BLaER1 treated with 17β-estradiol and CSF1 and Interleukin-3, amounts not matched to agents 10 nM and 100 nM (cell line): ENCODE data around the gene MTRF1L.

Experiments
- H3K27ac ChIP-seq, 11 experiments: shearing (Covaris generic); formaldehyde crosslinking; 2 replicates each; pipeline ENCODE4 v1.8.1; 2022
- H3K27me3 ChIP-seq, 11 experiments: shearing (Covaris generic); formaldehyde crosslinking; 2 replicates each; pipeline ENCODE4 v1.8.1; 2022
- H3K36me3 ChIP-seq, 11 experiments: shearing (Covaris generic); formaldehyde crosslinking; 2 replicates each; pipeline ENCODE4 v1.8.1; 2022
- H3K4me1 ChIP-seq, 10 experiments: shearing (Covaris generic); formaldehyde crosslinking; 2 replicates each; pipeline ENCODE4 v1.8.1; 2022
- H3K4me2 ChIP-seq, 11 experiments: shearing (Covaris generic); formaldehyde crosslinking; 2 replicates each; pipeline ENCODE4 v1.8.1; 2022
- H3K4me3 ChIP-seq, 10 experiments: shearing (Covaris generic); formaldehyde crosslinking; 2 replicates each; pipeline ENCODE4 v1.8.1; 2022
- H3K9ac ChIP-seq, 11 experiments: shearing (Covaris generic); formaldehyde crosslinking; 2 replicates each; pipeline ENCODE4 v1.8.1; 2022
- H3K9me3 ChIP-seq, 11 experiments: shearing (Covaris generic); formaldehyde crosslinking; replicated peaks in 1 of 11; 2 replicates each; pipeline ENCODE4 v1.8.1; 2022
- H4K20me1 ChIP-seq, 11 experiments: shearing (Covaris generic); formaldehyde crosslinking; 2 replicates each; pipeline ENCODE4 v1.8.1; 2022
- Cebpa-rat ChIP-seq, 11 experiments: shearing (Covaris generic); IDR thresholded peaks; 2 replicates each; pipeline ENCODE4 v1.8.1; 2022

Gene MTRF1L

GRCh38 chr6:153002613-153003365 is at the start of gene MTRF1L:
Gene MTRF1L (minus strand): TSS chr6:153002709. CDS start chr6:153002685, 24 bp downstream.
- no peak for TF ChIP-seq Cebpa-rat (IDR thresholded peaks at IDR 0.05)
- Histone ChIP-seq H4K20me1 (peaks cover 20 to 46% (median 35%) of the 10 kb centered on the region in 11 experiments; a peak in 21 of 22 replicates), H3K27ac (peak within 1 kb of the TSS; percentile 73 to 90 (median 88))

GRCh38 chr6:153051801-153052200 is 49.3 kb upstream of the MTRF1L start:
- no peaks in the 10 kb centered on the region for H3K27me3 ChIP-seq
- H3K4me1 ChIP-seq: no peaks in the 10 kb centered on the region
- H3K4me2 ChIP-seq: no peak overlapping the region
- no peaks in the 10 kb centered on the region for H4K20me1 ChIP-seq
- H3K9me3 ChIP-seq: no peaks in the 10 kb centered on the region; a peak in 1 of 22 replicates
- no peak overlapping the region for H3K9ac ChIP-seq
- no peak overlapping the region for H3K4me3 ChIP-seq
- no peak overlapping the region for H3K27ac ChIP-seq
- H3K36me3 ChIP-seq: no peaks in the 10 kb centered on the region
- no peak for TF ChIP-seq Cebpa-rat (IDR thresholded peaks at IDR 0.05)

More at GRCh38 chr6:153002613-153003365, at the start of gene MTRF1L:
- Histone ChIP-seq H3K9me3 (peaks cover 0 to 3% (median 0%) of the 10 kb centered on the region in 11 experiments; a peak in 1 of 22 replicates), H3K36me3 (peaks cover 13 to 33% (median 21%) of the 10 kb centered on the region in 11 experiments), H3K4me2 (peak within 1 kb of the TSS; percentile 84 to 97 (median 94)), H3K9ac (peak within 1 kb of the TSS; percentile 80 to 92 (median 89)), H3K4me1 (peaks cover 21 to 42% (median 35%) of the 10 kb centered on the region in 10 experiments), H3K4me3 (peak within 1 kb of the TSS; percentile 75 to 99 (median 86)), H3K27me3 (no peaks in the 10 kb centered on the region)

- no peak overlapping the region for H3K4me2 ChIP-seq
- H3K27me3 ChIP-seq: no peaks in the 10 kb centered on the region
- H3K9me3 ChIP-seq: no peaks in the 10 kb centered on the region; a peak in 1 of 22 replicates
- peaks cover 0 to 6% (median 0%) of the 10 kb centered on the region in 10 experiments; a peak in 4 of 20 replicates for H3K4me1 ChIP-seq
- H4K20me1 ChIP-seq: no peaks in the 10 kb centered on the region
- TF ChIP-seq Cebpa-rat (IDR thresholded peaks at IDR 0.05): no peak
- H3K36me3 ChIP-seq: no peaks in the 10 kb centered on the region
- no peak overlapping the region for H3K9ac ChIP-seq
- no peak overlapping the region for H3K27ac ChIP-seq
- no peak overlapping the region for H3K4me3 ChIP-seq
Measured at GRCh38 chr6:153048631-153049030, 46.1 kb upstream of the MTRF1L start.

GRCh38 chr6:153047386-153047785 is 44.9 kb upstream of the MTRF1L start:
- no peaks in the 10 kb centered on the region; a peak in 1 of 22 replicates for H3K9me3 ChIP-seq
- H3K9ac ChIP-seq: no peak overlapping the region
- H4K20me1 ChIP-seq: no peaks in the 10 kb centered on the region
- H3K27me3 ChIP-seq: no peaks in the 10 kb centered on the region
- no peak overlapping the region for H3K4me2 ChIP-seq
- no peak overlapping the region for H3K4me3 ChIP-seq
- no peaks in the 10 kb centered on the region for H3K36me3 ChIP-seq
- H3K27ac ChIP-seq: no peak overlapping the region
- no peak for TF ChIP-seq Cebpa-rat (IDR thresholded peaks at IDR 0.05)
- peaks cover 0 to 6% (median 0%) of the 10 kb centered on the region in 10 experiments; a peak in 4 of 20 replicates for H3K4me1 ChIP-seq

GRCh38 chr6:153045271-153045670 is 42.8 kb upstream of the MTRF1L start:
- H3K27me3 ChIP-seq: no peaks in the 10 kb centered on the region
- peaks cover 0 to 6% (median 0%) of the 10 kb centered on the region in 10 experiments; a peak in 4 of 20 replicates for H3K4me1 ChIP-seq
- H4K20me1 ChIP-seq: no peaks in the 10 kb centered on the region
- H3K27ac ChIP-seq: no peak overlapping the region
- no peaks in the 10 kb centered on the region for H3K9me3 ChIP-seq
- TF ChIP-seq Cebpa-rat (IDR thresholded peaks at IDR 0.05): no peak
- H3K9ac ChIP-seq: no peak overlapping the region
- no peak overlapping the region for H3K4me3 ChIP-seq
- no peak overlapping the region for H3K4me2 ChIP-seq
- no peaks in the 10 kb centered on the region for H3K36me3 ChIP-seq

GRCh38 chr6:153044295-153044694 is 41.8 kb upstream of the MTRF1L start:
- peak overlapping the region in 1 of 11 experiments; percentile 1; a peak in 1 of 22 replicates for H3K4me2 ChIP-seq
- H4K20me1 ChIP-seq: no peaks in the 10 kb centered on the region
- H3K9me3 ChIP-seq: no peaks in the 10 kb centered on the region
- no peak overlapping the region for H3K9ac ChIP-seq
- no peak overlapping the region for H3K27ac ChIP-seq
- peaks cover 0 to 6% (median 0%) of the 10 kb centered on the region in 10 experiments; a peak in 4 of 20 replicates for H3K4me1 ChIP-seq
- H3K4me3 ChIP-seq: no peak overlapping the region
- no peak for TF ChIP-seq Cebpa-rat (IDR thresholded peaks at IDR 0.05)
- no peaks in the 10 kb centered on the region for H3K27me3 ChIP-seq
- H3K36me3 ChIP-seq: no peaks in the 10 kb centered on the region

GRCh38 chr6:153043719-153044118 is 41.2 kb upstream of the MTRF1L start:
- TF ChIP-seq Cebpa-rat (IDR thresholded peaks at IDR 0.05): no peak
- no peak overlapping the region for H3K4me2 ChIP-seq
- no peak overlapping the region for H3K27ac ChIP-seq
- H3K4me1 ChIP-seq: peaks cover 0 to 6% (median 0%) of the 10 kb centered on the region in 10 experiments; a peak in 4 of 20 replicates
- no peaks in the 10 kb centered on the region for H3K27me3 ChIP-seq
- H3K9ac ChIP-seq: no peak overlapping the region
- H3K4me3 ChIP-seq: no peak overlapping the region
- no peaks in the 10 kb centered on the region for H3K36me3 ChIP-seq
- no peaks in the 10 kb centered on the region for H4K20me1 ChIP-seq
- H3K9me3 ChIP-seq: no peaks in the 10 kb centered on the region

- Histone ChIP-seq H3K27me3 (no peaks in the 10 kb centered on the region), H3K9ac (no peak overlapping the region), H3K4me1 (no peaks in the 10 kb centered on the region), H4K20me1 (no peaks in the 10 kb centered on the region), H3K4me2 (no peak overlapping the region), H3K9me3 (no peaks in the 10 kb centered on the region), H3K4me3 (no peak overlapping the region), H3K27ac (no peak overlapping the region), H3K36me3 (no peaks in the 10 kb centered on the region)
- TF ChIP-seq Cebpa-rat (IDR thresholded peaks at IDR 0.05): no peak
Measured at GRCh38 chr6:153038378-153039057, 36.0 kb upstream of the MTRF1L start.

GRCh38 chr6:153034139-153034538 is 31.6 kb upstream of the MTRF1L start:
- Histone ChIP-seq H3K27ac (no peak overlapping the region), H3K27me3 (no peaks in the 10 kb centered on the region), H4K20me1 (no peaks in the 10 kb centered on the region), H3K4me3 (no peak overlapping the region), H3K4me1 (peaks cover 0 to 15% (median 7%) of the 10 kb centered on the region in 10 experiments; a peak in 10 of 20 replicates), H3K4me2 (no peak overlapping the region), H3K36me3 (no peaks in the 10 kb centered on the region), H3K9ac (no peak overlapping the region), H3K9me3 (no peaks in the 10 kb centered on the region)
- no peak for TF ChIP-seq Cebpa-rat (IDR thresholded peaks at IDR 0.05)
